Lung (tissue), 12 donors: ENCODE results near the gene ODF4. TPM values are rescaled to one million over a fixed set of nuclear protein-coding genes. Genes with fewer than 3 reads are reported as not detected.

Source experiments
- ATAC-seq: fragments of 200-7000 bp; cut with Tn5 transposase; one replicate; pipeline ENCODE4 v1.9.1; 2020; ENCODE audit warnings: moderate number of reproducible peaks; ENCODE audit not compliant: insufficient read depth, low FRiP score
- DNase-seq, 3 donors: peaks; one replicate each; pipeline ENCODE4 v3.0.0-alpha.2; 2013 to 2017
- H3K27ac ChIP-seq, 2 donors: one replicate each; pipeline ENCODE4 v1.5.1; 2013; ENCODE audit warnings: mild to moderate bottlenecking in 2 of 2, moderate library complexity in 2 of 2, control low read depth in 1 of 2, inconsistent platforms in 1 of 2, low read depth in 1 of 2, low read length in 1 of 2
- H3K27me3 ChIP-seq, 3 donors: one replicate each; pipeline ENCODE4 v1.5.1; 2013; ENCODE audit warnings: low read length in 2 of 3; ENCODE audit not compliant: control insufficient read depth in 3 of 3, insufficient read depth in 3 of 3
- H3K36me3 ChIP-seq, 4 donors: one replicate each; pipeline ENCODE4 v1.5.1; 2013; ENCODE audit warnings: low read length in 4 of 4, mild to moderate bottlenecking in 1 of 4, moderate library complexity in 1 of 4; ENCODE audit not compliant: control insufficient read depth in 4 of 4, insufficient read depth in 4 of 4
- H3K4me1 ChIP-seq, 5 donors: one replicate each; pipeline ENCODE4 v1.5.1; 2013; ENCODE audit warnings: low read length in 5 of 5, mild to moderate bottlenecking in 2 of 5, moderate library complexity in 1 of 5; ENCODE audit not compliant: control insufficient read depth in 5 of 5, insufficient read depth in 5 of 5
- H3K4me3 ChIP-seq: one replicate; pipeline ENCODE4 v1.5.1; 2013; ENCODE audit warnings: mild to moderate bottlenecking, control low read depth, moderate library complexity
- H3K9ac ChIP-seq, 2 donors: one replicate each; pipeline ENCODE4 v1.5.1; 2013; ENCODE audit warnings: low read length in 2 of 2, control low read depth in 1 of 2; ENCODE audit not compliant: insufficient read depth in 1 of 2
- H3K9me3 ChIP-seq, 4 donors: one replicate each; pipeline ENCODE4 v1.5.1; 2013; ENCODE audit warnings: low read length in 3 of 4, mild to moderate bottlenecking in 1 of 4, moderate library complexity in 1 of 4; ENCODE audit not compliant: control insufficient read depth in 4 of 4, insufficient read depth in 3 of 4
- CTCF ChIP-seq: IDR thresholded peaks from 2 replicates; pipeline ENCODE4 v1.5.1; 2012; ENCODE audit warnings: mild to moderate bottlenecking; ENCODE audit errors: control extremely low read depth, extremely low read depth
- WGBS, 2 donors: extraction: QIAGEN DNeasy Blood & Tissue Kit; methylation state at CpG; one replicate each; pipeline ENCODE4 v1.1.7; 2013; 5-methylcytosine and 5-hydroxymethylcytosine counted together
- polyA plus RNA-seq, 2 donors: library from polyadenylated mRNA; stranded (reverse); fragments of 200-250 nt; gene quantifications; one replicate each; pipeline ENCODE4 v1.2.1, GENCODE V29; 2013
- total RNA-seq, 2 donors: library from RNA; depleted of rRNA in 1 of 2; stranded (reverse); fragments of >200 nt in 1 of 2; gene quantifications; one replicate each; pipeline ENCODE4 v1.2.1, GENCODE V29; 2014 to 2021
- donor health status: control.
- donor health status: control.
- donor health status: Bipolar disorder and iron deficiency.
- donor health status: healthy.
- donor health status: DM: yes; HTN: yes; CAD: no.

The ODF4 gene
- total and polyA plus RNA-seq, 4 donors = not detected

GRCh38 chr17:8359769-8360168, 20.1 kb downstream of the ODF4 start:
- 52 to 62% methylated on average over 5 of the region's 5 CpGs for whole genome bisulfite sequencing, 2 donors
- ATAC-seq = no peak
- H3K4me1 ChIP-seq = peaks cover 0 to 12% (median 0%) of the 10 kb centered on the region in 5 donors
- no peak overlapping the region for H3K4me3 ChIP-seq
- peaks cover 0 to 1% (median 0%) of the 10 kb centered on the region in 4 donors for H3K36me3 ChIP-seq
- no peaks in the 10 kb centered on the region for H3K27me3 ChIP-seq
- TF ChIP-seq CTCF = no peak
- DNase-seq = peak in 2 of 3 donors; percentile 25 to 39
- H3K9me3 ChIP-seq = no peaks in the 10 kb centered on the region
- peak overlapping the region; percentile 62 to 72 for H3K27ac ChIP-seq
- no peak overlapping the region for H3K9ac ChIP-seq

GRCh38 chr17:8360260-8360659, 20.6 kb downstream of the ODF4 start:
- H3K27me3 ChIP-seq = no peaks in the 10 kb centered on the region
- WGBS, 2 donors = 29 to 35% methylated on average over 3 of the region's 3 CpGs
- ATAC-seq (no peak), DNase-seq (peak in 1 of 3 donors; percentile 37)
- no peaks in the 10 kb centered on the region for H3K9me3 ChIP-seq
- no peak overlapping the region for H3K4me3 ChIP-seq
- H3K9ac ChIP-seq = no peak overlapping the region
- H3K4me1 ChIP-seq = peaks cover 0 to 15% (median 0%) of the 10 kb centered on the region in 5 donors
- no peak for TF ChIP-seq CTCF
- H3K27ac ChIP-seq = no peak overlapping the region
- peaks cover 0 to 3% (median 0%) of the 10 kb centered on the region in 4 donors for H3K36me3 ChIP-seq

- no peak for DNase-seq
- Histone ChIP-seq H3K9ac (no peak overlapping the region), H3K27ac (peak overlapping the region in 1 of 2 donors; percentile 70), H3K9me3 (no peaks in the 10 kb centered on the region), H3K27me3 (no peaks in the 10 kb centered on the region), H3K4me1 (peaks cover 0 to 15% (median 0%) of the 10 kb centered on the region in 5 donors), H3K36me3 (peaks cover 0 to 3% (median 0%) of the 10 kb centered on the region in 4 donors), H3K4me3 (no peak overlapping the region)
- TF ChIP-seq CTCF = no peak
- ATAC-seq = no peak
- WGBS, 2 donors = 49% methylated on average over 3 of the region's 3 CpGs
Measured at GRCh38 chr17:8360751-8361150, 21.1 kb downstream of the ODF4 start.
